Thyroid gland (tissue), 4 donors: ENCODE measurements around the gene BTF3L4.
"Not testable (repeated sequence)": the region's sequence is repeated elsewhere in the genome, so short reads cannot be mapped to it uniquely, and the experiment has no call there.

Source experiments
- POLR2A ChIP-seq, 2 donors: fragments of 450-650 bp; IDR thresholded peaks; one replicate each; pipeline ENCODE4 v1.6.1; 2017; ENCODE audit warnings: antibody characterized with exemption in 2 of 2, mild to moderate bottlenecking in 2 of 2, moderate library complexity in 1 of 2
- TF ChIP-seq, protein P1 (sequence below), 6 experiments: fragments of 200-600 bp in 3 of 6; fragments of 450-650 bp in 3 of 6; sonication (generic) in 3 of 6; IDR thresholded peaks; one replicate each; pipeline ENCODE4 v1.5.1; 2016 to 2019; ENCODE audit warnings: antibody characterized with exemption in 6 of 6, mild to moderate bottlenecking in 2 of 6, inconsistent platforms in 1 of 6, moderate library complexity in 1 of 6

- TF ChIP-seq POLR2A (IDR thresholded peaks at IDR 0.05) = not testable (repeated sequence)
- TF ChIP-seq, protein P1, sequence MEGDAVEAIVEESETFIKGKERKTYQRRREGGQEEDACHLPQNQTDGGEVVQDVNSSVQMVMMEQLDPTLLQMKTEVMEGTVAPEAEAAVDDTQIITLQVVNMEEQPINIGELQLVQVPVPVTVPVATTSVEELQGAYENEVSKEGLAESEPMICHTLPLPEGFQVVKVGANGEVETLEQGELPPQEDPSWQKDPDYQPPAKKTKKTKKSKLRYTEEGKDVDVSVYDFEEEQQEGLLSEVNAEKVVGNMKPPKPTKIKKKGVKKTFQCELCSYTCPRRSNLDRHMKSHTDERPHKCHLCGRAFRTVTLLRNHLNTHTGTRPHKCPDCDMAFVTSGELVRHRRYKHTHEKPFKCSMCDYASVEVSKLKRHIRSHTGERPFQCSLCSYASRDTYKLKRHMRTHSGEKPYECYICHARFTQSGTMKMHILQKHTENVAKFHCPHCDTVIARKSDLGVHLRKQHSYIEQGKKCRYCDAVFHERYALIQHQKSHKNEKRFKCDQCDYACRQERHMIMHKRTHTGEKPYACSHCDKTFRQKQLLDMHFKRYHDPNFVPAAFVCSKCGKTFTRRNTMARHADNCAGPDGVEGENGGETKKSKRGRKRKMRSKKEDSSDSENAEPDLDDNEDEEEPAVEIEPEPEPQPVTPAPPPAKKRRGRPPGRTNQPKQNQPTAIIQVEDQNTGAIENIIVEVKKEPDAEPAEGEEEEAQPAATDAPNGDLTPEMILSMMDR (IDR thresholded peaks at IDR 0.05) = not testable (repeated sequence)
Measured at GRCh38 chr1:52094300-52094699, 38.2 kb downstream of the BTF3L4 start.
